GM12878 (cell line): ENCODE data around the gene LRRC75A. TPM values are rescaled to one million over a fixed set of nuclear protein-coding genes. Genes with fewer than 3 reads are reported as not detected.
"Not testable (repeated sequence)": the region's sequence is repeated elsewhere in the genome, so short reads cannot be mapped to it uniquely, and the experiment has no call there.

ENCODE experiments used
- ATAC-seq: fragments of 200-7000 bp; cut with Tn5 transposase; 3 replicates; pipeline ENCODE4 v1.9.1; 2020; ENCODE audit warnings: mild to moderate bottlenecking, moderate library complexity
- BruUV-seq: library from RNA; stranded (reverse); fragments of 400-500 nt; replicated peaks from 2 replicates; lab custom pipeline; 2021; lab: Mats Ljungman, UMichigan
- CTCF ChIA-PET: fragments of 300-600 bp; sonication (Branson Sonifier 250); formaldehyde crosslinking; extraction: SDS; loops from one replicate; lab custom pipeline; 2021; ENCODE audit warnings: inconsistent platforms; lab: Yijun Ruan, JAX
- POLR2A ChIA-PET: fragments of 350-600 bp; formaldehyde crosslinking; extraction: SDS; loops from one replicate; lab custom pipeline; 2021; ENCODE audit warnings: inconsistent platforms; lab: Charles Lee
- RAD21 ChIA-PET: fragments of 300-600 bp; sonication (Branson Sonifier 250); formaldehyde crosslinking; loops from one replicate; lab custom pipeline; 2023; ENCODE audit warnings: antibody characterized with exemption; ENCODE audit not compliant: unreplicated experiment; lab: Charles Lee
- SMC1A ChIA-PET: fragments of 300-600 bp; sonication (Branson Sonifier 250); formaldehyde crosslinking; loops from one replicate; lab custom pipeline; 2023; ENCODE audit not compliant: unreplicated experiment, uncharacterized antibody; lab: Charles Lee
- DNase-seq: peaks from one replicate; pipeline ENCODE4 v3.0.0-alpha.2; 2011; ENCODE audit warnings: low read depth, low spot score
- FAIRE-seq: peaks from 3 replicates; lab custom pipeline; 2011; peaks lifted over from hg19 to GRCh38; lab: Jason Lieb, UNC
- H2AFZ ChIP-seq: 2 replicates; pipeline ENCODE4 v1.6.0; 2011; ENCODE audit warnings: low read depth, low read length, control low read depth; ENCODE audit not compliant: control insufficient read depth
- H3K27ac ChIP-seq: 2 replicates; pipeline ENCODE4 v1.5.1; 2011; ENCODE audit warnings: control low read depth; ENCODE audit not compliant: control insufficient read depth, insufficient read depth
- H3K27me3 ChIP-seq, 2 experiments: replicated peaks in 1 of 2; 2 replicates each; pipeline versions ENCODE4 v1.6.0 to v1.6.1; 2011; ENCODE audit warnings: low read length in 1 of 2; ENCODE audit not compliant: control insufficient read depth in 2 of 2, insufficient read depth in 2 of 2
- H3K36me3 ChIP-seq, 2 experiments: 2 replicates each; pipeline ENCODE4 v1.5.1; 2011; ENCODE audit warnings: low read length in 1 of 2; ENCODE audit not compliant: control insufficient read depth in 2 of 2, insufficient read depth in 2 of 2
- H3K4me1 ChIP-seq: 2 replicates; pipeline ENCODE4 v1.6.1; 2011; ENCODE audit warnings: mild to moderate bottlenecking, low read length, moderate library complexity, mixed read lengths; ENCODE audit not compliant: control insufficient read depth, insufficient read depth
- H3K4me2 ChIP-seq: 2 replicates; pipeline ENCODE4 v1.6.0; 2011; ENCODE audit warnings: control low read depth; ENCODE audit not compliant: control insufficient read depth, insufficient read depth
- H3K4me3 ChIP-seq: fragments of 200-600 bp; sonication (generic); 2 replicates; pipeline ENCODE4 v1.5.1; 2016
- H3K79me2 ChIP-seq: 2 replicates; pipeline ENCODE4 v1.6.0; 2011; ENCODE audit warnings: low read length; ENCODE audit not compliant: control insufficient read depth, insufficient read depth
- H3K9ac ChIP-seq: 2 replicates; pipeline ENCODE4 v1.8.0; 2011; ENCODE audit warnings: low read length, control low read depth, mixed read lengths; ENCODE audit not compliant: control insufficient read depth, insufficient read depth
- H3K9me3 ChIP-seq: replicated peaks from 3 replicates; pipeline ENCODE4 v1.5.1; 2011; ENCODE audit warnings: mild to moderate bottlenecking, low read length; ENCODE audit not compliant: control insufficient read depth, insufficient read depth
- H4K20me1 ChIP-seq: 2 replicates; pipeline ENCODE4 v1.6.0; 2011; ENCODE audit not compliant: control insufficient read depth, insufficient read depth
- CREB1 ChIP-seq: IDR thresholded peaks from 2 replicates; pipeline ENCODE4 v1.6.1; 2012; ENCODE audit warnings: low read depth, mild to moderate bottlenecking, inconsistent platforms
- DPF2 ChIP-seq: fragments of 450-650 bp; IDR thresholded peaks from 2 replicates; pipeline ENCODE4 v1.6.1; 2017; ENCODE audit warnings: mild to moderate bottlenecking
- HDAC6 ChIP-seq: fragments of 200-600 bp; sonication (generic); IDR thresholded peaks from one replicate; pipeline ENCODE4 v1.8.0; 2017; ENCODE audit warnings: antibody characterized with exemption; ENCODE audit not compliant: unreplicated experiment
- IRF3 ChIP-seq: fragments of 450-650 bp; IDR thresholded peaks from 2 replicates; pipeline ENCODE4 v1.6.1; 2014; ENCODE audit warnings: mild to moderate bottlenecking
- MXI1 ChIP-seq: fragments of 150-350 bp; IDR thresholded peaks from 2 replicates; pipeline ENCODE4 v1.6.1; 2011; ENCODE audit warnings: low read depth, mild to moderate bottlenecking, inconsistent platforms, low read length, improper control_type of control experiment
- POLR2AphosphoS5 ChIP-seq: IDR thresholded peaks from 2 replicates; pipeline ENCODE4 v1.6.1; 2011; ENCODE audit warnings: mild to moderate bottlenecking, low read length, inconsistent platforms
- RAD51 ChIP-seq: fragments of 450-650 bp; IDR thresholded peaks from 2 replicates; pipeline ENCODE4 v1.6.1; 2016; ENCODE audit warnings: moderate library complexity, mild to moderate bottlenecking, inconsistent platforms
- WRNIP1 ChIP-seq: IDR thresholded peaks from 2 replicates; pipeline ENCODE4 v1.6.1; 2011; ENCODE audit warnings: low read depth, low read length, improper control_type of control experiment, borderline replicate concordance
- ZBED1 ChIP-seq: IDR thresholded peaks from 2 replicates; pipeline ENCODE4 v1.6.1; 2016; ENCODE audit warnings: borderline replicate concordance
- ZNF217 ChIP-seq: fragments of 450-650 bp; IDR thresholded peaks from 2 replicates; pipeline ENCODE4 v1.6.1; 2017; ENCODE audit warnings: antibody characterized with exemption, mild to moderate bottlenecking
- WGBS: methylation state at CpG from one replicate; pipeline ENCODE4 v1.1.6; 2016; ENCODE audit warnings: low lambda C conversion rate; ENCODE audit not compliant: insufficient replicate concordance, insufficient coverage; ENCODE audit errors: missing lambda C conversion rate; 5-methylcytosine and 5-hydroxymethylcytosine counted together
- in situ Hi-C: fragments of 300-500 bp; cut with MboI; formaldehyde crosslinking; loops from 9 replicates; pipeline ENCODE4 v1.14.3; 2018; ENCODE audit warnings: mixed read lengths
- intact Hi-C: fragments of 100-400 bp; cut with micrococcal nuclease; formaldehyde crosslinking; loops from one replicate; pipeline ENCODE4 v1.14.2; 2022; ENCODE audit not compliant: unreplicated experiment
- polyA plus RNA-seq, 11 experiments: library from polyadenylated mRNA; depleted of rRNA in 4 of 11; unstranded in 6 of 11; stranded (reverse) in 5 of 11; fragments of >200 nt; fragmentation: Nextera tagmentation in 4 of 11; fragmentation: Illumina TruSeq in 1 of 11; extraction: Ambion mirVana in 4 of 11; extraction: Trizol in 1 of 11; gene quantifications; 1 replicate in 1 of 11; 2 replicates in 10 of 11; pipeline versions ENCODE4 v1.2.1 to v1.2.3, GENCODE V29; 2011 to 2016; ENCODE audit warnings: inconsistent platforms in 2 of 11, missing spikeins in 2 of 11, low read depth in 1 of 11
- total RNA-seq, 4 experiments: library from RNA; depleted of rRNA in 3 of 4; stranded (reverse); fragments of >200 nt in 3 of 4; fragmentation: Illumina TruSeq in 1 of 4; extraction: Trizol in 1 of 4; gene quantifications; 2 replicates each; pipeline versions ENCODE4 v1.2.1 to v1.2.3, GENCODE V29; 2013 to 2021

LRRC75A gene
- total and polyA plus RNA-seq, 10 of the 15 experiments (the other 5 are each of a cell fraction or from before 2014, with no cell fraction given), result 0.01 to 1.3 (median 0.09) TPM; not detected in 2

GRCh38 chr17:16440354-16440753, 51.6 kb downstream of the LRRC75A start:
- Histone ChIP-seq H3K79me2 (peaks cover 55% of the 10 kb centered on the region), H3K27ac (peak overlapping the region; percentile 79), H3K9ac (peak overlapping the region; percentile 95), H3K4me1 (peaks cover 15% of the 10 kb centered on the region), H3K36me3 (peaks cover 20 to 39% of the 10 kb centered on the region in 2 experiments), H3K4me3 (peak overlapping the region; percentile 97), H3K4me2 (peak overlapping the region; percentile 97)
- CTCF ChIA-PET, result interaction anchor here (0.5 to 4.4 kb wide), 11 partner anchors 11 to 1027 kb away, joined by 3 to 35 read pairs (median 6); partner anchors contain the start of gene TRPV2
- RAD21 ChIA-PET, result interaction anchor here (1.0 to 5.4 kb wide), 4 partner anchors 13 to 155 kb away, joined by 3 to 82 read pairs (median 9); partner anchors contain the start of gene TRPV2
- DNase-seq, H3K9me3 ChIP-seq, BruUV-seq, H3K27me3 ChIP-seq, FAIRE-seq, H2AFZ ChIP-seq, in situ Hi-C loops, ATAC-seq, H4K20me1 ChIP-seq, intact Hi-C loops: not testable (repeated sequence)
- POLR2A ChIA-PET, result interaction anchor here (0.7 to 2.8 kb wide), 6 partner anchors 24 to 224 kb away, joined by 3 to 22 read pairs (median 4); partner anchors contain the start of genes PIGL, TRPV2 and UBB
- TF ChIP-seq HDAC6, result peak; percentile 28
- SMC1A ChIA-PET, result interaction anchor here (1.1 to 3.0 kb wide), 10 partner anchors 11 to 154 kb away, joined by 3 to 23 read pairs (median 5); partner anchors contain the start of gene TRPV2
- WGBS, result 0% methylated on average over 5 of the region's 5 CpGs

GRCh38 chr17:16439811-16440351, 52.1 kb downstream of the LRRC75A start:
- ChIA-PET SMC1A (interaction anchor here (1.1 to 3.0 kb wide), 7 partner anchors 11 to 153 kb away, joined by 3 to 23 read pairs (median 6); partner anchors contain the start of gene TRPV2), POLR2A (interaction anchor here (0.5 to 2.8 kb wide), 5 partner anchors 23 to 109 kb away, joined by 3 to 22 read pairs (median 6); partner anchors contain the start of genes TRPV2 and UBB), CTCF (interaction anchor here (0.5 to 4.4 kb wide), 9 partner anchors 11 to 90 kb away, joined by 4 to 35 read pairs (median 10); partner anchors contain the start of gene TRPV2), RAD21 (interaction anchor here (0.6 to 5.4 kb wide), 6 partner anchors 12 to 155 kb away, joined by 3 to 82 read pairs (median 9); partner anchors contain the start of gene TRPV2)
- Histone ChIP-seq H2AFZ (no peak overlapping the region), H3K27me3 (no peaks in the 10 kb centered on the region), H4K20me1 (peaks cover 6% of the 10 kb centered on the region), H3K36me3 (peaks cover 20 to 39% of the 10 kb centered on the region in 2 experiments), H3K4me1 (peaks cover 15% of the 10 kb centered on the region), H3K27ac (peak overlapping the region; percentile 79), H3K79me2 (peaks cover 55% of the 10 kb centered on the region), H3K4me2 (peak overlapping the region; percentile 97), H3K9me3 (no peaks in the 10 kb centered on the region; the same call in 2 of the 3 replicates), H3K4me3 (peak overlapping the region; percentile 97), H3K9ac (peak overlapping the region; percentile 95)
- BruUV-seq, result no TSS peak
- peak; percentile 10 for ATAC-seq
- no peak for DNase-seq
- in situ Hi-C loops, result no loop called here
- under 1% methylated on average over 10 of the region's 10 CpGs for WGBS
- intact Hi-C loops, result loop anchor here (2.0 to 5.0 kb wide), 3 partner anchors 21 to 153 kb away; partner anchors contain the start of gene UBB
- peak; percentile 69 for FAIRE-seq
- TF ChIP-seq RAD51, result no peak
- 0 out of 2 replicates have a peak, but pooled peaks have one; percentile 20 for TF ChIP-seq MXI1
- TF ChIP-seq IRF3, result no peak
- 0 out of 2 replicates have a peak, but pooled peaks have one; percentile 21 for TF ChIP-seq WRNIP1
- no peak for TF ChIP-seq ZNF217
- peak; percentile 89 for TF ChIP-seq CREB1
- TF ChIP-seq ZBED1, result 0 out of 2 replicates have a peak, but pooled peaks have one; percentile 16
- peak; percentile 60 for TF ChIP-seq POLR2AphosphoS5
- TF ChIP-seq DPF2, result no peak
